NOMO-1 treated with dmso at 0.1 percent for 144 hours (cell line): ENCODE results near the gene DCX.

Experiments used
- DNase-seq: peaks from one replicate; lab custom pipeline; 2025; ENCODE audit not compliant: unreplicated experiment; lab: John Stamatoyannopoulos, UW

DCX gene

DNA sequence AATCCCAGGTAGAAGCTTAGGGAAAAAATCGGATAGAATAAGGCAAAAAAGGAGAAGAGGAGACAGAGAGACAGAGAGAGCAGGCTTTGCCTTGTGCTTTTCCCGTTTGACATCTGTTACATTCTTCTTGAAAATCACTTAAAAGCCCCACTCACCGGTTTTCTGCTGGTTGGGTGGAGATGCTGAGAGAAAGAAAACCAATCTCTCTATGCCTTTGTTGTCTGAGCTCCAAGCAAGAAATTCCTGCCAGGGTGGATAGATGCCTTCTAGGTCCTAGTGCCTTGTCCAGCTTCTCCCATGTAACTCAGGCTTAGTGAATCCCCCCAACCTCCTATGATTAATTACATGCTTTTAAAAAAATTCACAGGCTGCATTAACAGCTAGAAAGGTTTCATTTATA lies at the start of gene DCX:
DCX (minus strand) TSS at position 210 of the 400 bp plus-strand sequence. CDS start 1,794 bp downstream, outside the sequence.
- no peak for DNase-seq

DNA sequence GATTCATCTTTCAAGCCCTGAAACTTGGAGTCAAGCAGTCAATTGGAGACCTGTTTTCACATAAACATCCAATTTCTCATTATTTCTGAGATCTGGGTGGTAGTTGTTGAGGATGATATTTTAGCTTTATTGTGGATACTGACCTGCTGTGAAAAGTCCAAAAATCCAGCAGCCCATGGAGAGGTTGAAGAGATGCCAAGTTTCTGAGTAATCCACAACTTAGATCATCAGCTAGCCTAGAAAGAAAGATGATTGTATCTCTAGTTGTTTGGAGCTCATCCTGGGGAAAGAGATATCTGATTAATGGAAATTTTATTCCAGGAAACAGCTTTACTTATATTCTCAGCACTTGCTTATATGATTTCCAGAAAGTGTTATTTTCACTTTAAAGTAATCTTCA lies 48.6 kb upstream of the DCX start:
- no peak for DNase-seq

- DNase-seq = peak; percentile 20
Measured at GRCh38 chrX:111447298-111447697, 35.3 kb upstream of the DCX start.

DNA sequence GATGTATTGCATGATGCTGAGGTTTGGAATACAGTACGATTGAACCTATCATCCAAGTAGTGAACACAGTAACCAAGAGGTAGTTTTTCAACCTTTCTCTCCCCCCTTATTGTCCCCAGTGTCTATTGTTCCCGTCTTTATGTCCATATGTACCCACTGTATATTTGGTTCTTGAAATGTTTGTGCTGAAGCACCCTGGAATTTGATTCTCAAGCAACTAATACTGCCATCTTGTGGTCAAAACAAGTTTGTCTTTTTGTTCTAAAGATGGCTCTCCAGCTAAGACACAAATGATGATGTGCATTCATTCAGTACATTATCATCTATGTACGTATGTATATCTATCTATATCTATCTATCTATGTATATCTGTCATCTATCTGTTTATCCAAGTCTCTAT lies 33.5 kb upstream of the DCX start:
- peak; percentile 11 for DNase-seq

DNA sequence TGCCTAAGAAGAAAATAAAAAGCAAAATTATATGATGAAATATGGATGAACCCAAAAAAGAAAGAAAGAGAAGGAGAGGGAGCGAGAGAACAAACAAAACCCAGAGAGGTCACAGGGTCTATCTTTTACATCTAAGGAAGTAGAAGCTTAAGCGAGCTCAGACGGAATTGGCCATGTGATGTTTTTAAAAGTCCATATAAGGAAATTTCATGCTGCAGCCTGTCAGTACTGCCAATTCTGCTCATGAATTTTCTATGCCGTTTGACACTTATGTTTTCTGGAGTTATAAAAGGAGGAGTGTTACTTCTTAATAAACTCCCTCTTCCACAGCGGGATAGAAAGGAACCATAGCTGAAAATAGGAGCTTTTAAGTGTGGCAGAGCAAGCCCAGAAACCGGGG lies 32.9 kb upstream of the DCX start:
- peak; percentile 12 for DNase-seq

DNA sequence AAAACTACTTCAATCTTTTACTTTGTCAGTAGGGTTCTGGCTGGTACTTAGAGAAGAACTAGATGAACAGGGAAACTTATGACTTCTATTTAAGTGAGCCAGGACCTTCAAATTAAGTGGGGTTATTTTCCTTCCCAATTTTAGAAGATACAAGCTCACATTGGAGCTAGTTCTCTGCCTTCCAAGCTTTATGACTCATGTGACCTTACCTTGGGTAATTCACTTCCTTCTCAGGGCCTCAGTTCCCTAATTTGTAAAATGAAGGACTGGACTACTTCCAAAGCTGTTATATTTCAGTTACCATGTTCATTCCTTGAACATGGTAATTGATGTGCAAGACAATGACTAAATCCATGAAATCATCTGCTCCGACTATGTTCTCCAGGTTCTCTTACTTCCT lies 32.0 kb upstream of the DCX start:
- no peak for DNase-seq

DNA sequence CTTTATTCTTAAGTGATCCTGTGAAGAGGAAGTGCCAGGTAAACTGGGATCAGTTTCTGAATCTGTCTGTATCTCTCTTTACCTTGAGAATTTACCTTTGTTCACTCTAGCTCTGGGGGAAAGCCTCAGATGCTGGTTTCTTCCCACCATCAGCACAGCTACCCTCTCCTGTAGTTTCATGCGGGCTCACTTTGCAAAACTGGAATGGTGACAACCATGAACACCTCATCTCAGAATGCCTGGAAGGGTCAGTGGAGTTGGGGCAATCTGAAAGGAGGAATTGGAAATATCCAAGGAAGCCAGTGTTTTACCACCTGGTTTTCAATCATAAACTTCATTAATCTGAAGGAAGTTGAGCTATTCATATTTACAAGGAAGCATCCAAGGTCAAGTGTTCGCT lies 30.8 kb upstream of the DCX start:
- no peak for DNase-seq

- no peak for DNase-seq
Measured at GRCh38 chrX:111435469-111435868, 23.5 kb upstream of the DCX start.

DNA sequence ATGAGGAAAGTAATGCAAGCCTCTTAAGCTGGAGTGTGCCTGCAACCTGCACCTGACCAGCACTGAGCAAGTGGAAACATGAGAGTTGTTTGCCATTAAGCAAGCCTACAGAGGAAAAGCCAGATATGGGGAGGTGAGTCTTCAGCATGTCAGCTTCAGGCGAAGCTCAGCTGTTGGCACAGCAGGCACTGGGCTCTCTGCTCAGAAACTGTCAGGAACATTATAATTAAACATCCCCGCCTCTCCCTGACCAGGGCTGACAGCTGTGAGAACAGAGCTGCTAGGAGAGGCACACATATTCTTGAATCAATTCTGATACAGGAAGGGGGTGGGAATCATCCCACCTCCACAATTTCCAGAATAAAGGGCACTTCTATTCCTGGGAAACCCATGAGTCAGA lies 19.0 kb upstream of the DCX start:
- DNase-seq = no peak

GRCh38 chrX:111411557-111411956 lies 435 bp downstream of the DCX start:
- DNase-seq = no peak

- DNase-seq = no peak
Measured at GRCh38 chrX:111410590-111411078, 1.4 kb downstream of the DCX start.

DNA sequence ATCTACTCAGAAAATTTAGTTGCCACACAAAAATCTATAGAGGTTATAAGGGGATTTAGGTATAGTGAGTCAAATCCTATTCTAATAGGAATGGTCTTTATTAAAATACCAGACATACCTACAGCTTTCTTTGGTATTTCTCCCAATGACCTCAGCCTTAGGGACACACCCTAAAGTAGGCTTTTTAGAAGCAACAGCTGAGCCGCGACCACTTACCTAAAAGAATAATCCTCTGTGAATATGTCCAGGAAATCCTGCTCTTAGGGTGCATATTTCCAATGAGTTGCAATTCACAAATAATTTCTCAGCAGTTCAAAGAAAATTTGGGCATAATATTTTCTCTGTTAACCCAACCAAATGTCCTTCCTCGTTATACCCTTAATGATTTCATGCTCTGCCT lies 2.7 kb downstream of the DCX start:
- no peak for DNase-seq

- no peak for DNase-seq
Measured at GRCh38 chrX:111407948-111408347, 4.0 kb downstream of the DCX start.

- DNase-seq = no peak
Measured at GRCh38 chrX:111402344-111402743, 9.6 kb downstream of the DCX start.

DNA sequence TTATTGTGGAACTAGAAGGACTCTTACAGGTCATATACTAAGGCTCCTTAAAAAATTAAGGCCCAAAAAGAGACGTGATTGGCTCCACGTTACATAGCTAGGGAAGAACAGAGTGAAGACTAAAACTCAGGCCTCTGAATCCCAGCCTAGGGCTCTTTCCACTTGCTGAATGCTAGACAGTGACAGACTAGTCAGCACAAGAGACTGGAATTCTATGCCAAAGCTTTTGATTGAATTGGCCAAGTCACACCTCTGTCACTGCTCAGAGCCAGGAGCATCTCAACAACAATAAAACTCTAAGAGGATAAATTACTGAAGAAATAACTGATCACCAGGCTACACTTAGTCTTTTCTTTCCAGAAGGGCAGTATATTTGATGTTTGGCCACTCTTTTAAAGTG lies 16.8 kb downstream of the DCX start:
- DNase-seq = no peak

- DNase-seq = no peak
Measured at GRCh38 chrX:111394569-111394968, 17.4 kb downstream of the DCX start.

DNA sequence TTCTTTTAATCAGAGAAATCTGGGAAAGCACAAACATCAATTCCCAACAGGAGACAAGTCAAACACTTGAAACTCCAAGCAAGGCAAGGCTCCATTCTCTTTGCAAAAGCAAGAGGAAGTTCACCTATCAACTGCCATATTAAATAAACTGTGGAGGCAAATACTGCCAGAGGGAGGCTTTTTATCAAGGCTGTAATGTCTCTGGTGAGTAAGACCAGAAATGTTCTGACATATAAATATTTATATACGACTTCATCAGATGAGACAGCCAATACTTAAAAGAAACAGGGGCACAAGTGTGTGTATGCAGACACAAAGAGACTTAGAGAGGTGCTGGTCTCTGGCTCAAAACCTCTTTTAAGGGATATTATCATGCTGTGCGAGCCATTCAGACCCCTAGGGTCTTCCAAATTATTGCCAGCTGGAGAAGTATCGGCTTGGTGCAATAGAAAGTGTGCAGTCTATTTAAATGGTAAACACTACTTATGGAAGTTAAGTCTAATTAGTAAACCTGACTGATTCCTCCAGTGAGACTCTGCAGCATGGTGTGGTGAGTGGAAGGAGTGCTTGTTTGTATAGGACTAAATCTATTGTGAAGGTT lies 24.4 kb downstream of the DCX start:
- DNase-seq = no peak

DNA sequence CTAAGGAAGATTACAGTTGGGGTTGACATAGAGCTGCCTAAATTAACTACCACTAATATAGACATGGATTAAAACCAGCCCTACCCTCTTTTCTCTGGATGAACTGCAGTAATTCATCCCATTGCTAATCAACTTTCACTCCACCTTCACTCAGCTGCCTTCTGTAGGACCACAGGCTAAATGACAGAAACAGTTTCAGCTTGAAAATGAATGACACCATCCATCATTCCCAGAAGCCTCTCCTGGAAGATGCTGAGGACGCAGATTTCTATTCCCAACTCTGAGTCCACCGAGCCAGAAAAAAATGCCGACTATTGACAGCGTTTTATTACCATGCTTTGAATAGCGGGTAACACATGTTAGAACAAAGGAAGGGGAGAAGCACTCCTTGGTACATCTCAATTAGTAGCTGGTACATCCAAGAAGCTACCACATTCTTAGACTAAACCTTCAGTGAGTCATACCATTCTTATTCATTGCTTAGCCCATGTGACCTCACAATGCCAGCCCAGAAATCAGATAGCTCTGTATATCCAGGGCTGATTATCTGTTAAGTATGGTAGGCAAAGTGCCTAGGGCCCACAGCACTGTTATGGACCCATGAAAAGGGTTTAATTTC lies 25.3 kb downstream of the DCX start:
- DNase-seq = no peak

DNA sequence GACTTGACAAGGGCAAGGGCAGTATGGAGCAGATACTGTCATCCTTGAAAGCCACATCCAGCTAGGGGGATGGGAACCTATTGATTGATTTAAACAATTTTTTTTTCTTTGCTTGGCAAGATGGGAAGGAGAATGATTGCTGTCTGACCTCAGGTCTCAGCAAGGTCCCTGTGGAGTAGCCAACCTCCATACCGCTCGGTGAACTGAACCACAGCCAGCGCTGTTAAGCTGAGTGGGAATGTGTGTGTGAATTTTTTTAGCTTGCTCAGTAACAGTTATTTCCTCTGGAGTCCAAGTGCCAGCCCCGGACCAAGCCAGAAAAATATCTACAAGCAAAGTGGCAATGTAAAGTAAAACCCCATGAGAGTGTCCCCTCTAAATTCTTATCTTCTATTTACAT lies 25.9 kb downstream of the DCX start:
- DNase-seq = no peak

DNA sequence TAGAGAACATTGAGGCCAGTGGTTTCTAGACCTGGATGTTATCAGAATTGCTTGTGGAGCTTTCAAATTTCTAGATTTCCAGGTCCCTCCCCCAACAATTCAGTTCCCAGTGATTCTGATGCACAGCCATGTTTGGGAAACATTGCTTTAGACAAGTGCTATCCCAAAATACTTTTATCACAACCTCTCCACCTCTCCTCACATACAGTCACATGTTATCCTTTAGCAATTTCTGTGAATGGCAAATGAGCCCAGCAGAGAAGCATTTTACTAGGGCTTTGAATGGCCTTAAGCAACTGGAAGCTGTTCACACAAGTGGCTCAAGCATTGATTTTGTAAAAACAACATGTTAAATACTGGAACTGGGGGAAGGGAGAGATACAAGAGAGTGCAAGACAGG lies 29.7 kb downstream of the DCX start:
- no peak for DNase-seq

GRCh38 chrX:111376897-111377578 lies 35.0 kb downstream of the DCX start:
- DNase-seq = no peak

- no peak for DNase-seq
Measured at GRCh38 chrX:111376486-111376885, 35.5 kb downstream of the DCX start.
